ENCODE measurements around the gene ALDH3B1. TPM values are rescaled to one million over a fixed set of nuclear protein-coding genes. Genes with fewer than 3 reads are reported as not detected.

ALDH3B1 gene
- total and polyA plus RNA-seq, 2 donors (not counting 3 experiments of a cell fraction or from before 2014, with no cell fraction given) = 0.13 to 1.0 TPM

DNA sequence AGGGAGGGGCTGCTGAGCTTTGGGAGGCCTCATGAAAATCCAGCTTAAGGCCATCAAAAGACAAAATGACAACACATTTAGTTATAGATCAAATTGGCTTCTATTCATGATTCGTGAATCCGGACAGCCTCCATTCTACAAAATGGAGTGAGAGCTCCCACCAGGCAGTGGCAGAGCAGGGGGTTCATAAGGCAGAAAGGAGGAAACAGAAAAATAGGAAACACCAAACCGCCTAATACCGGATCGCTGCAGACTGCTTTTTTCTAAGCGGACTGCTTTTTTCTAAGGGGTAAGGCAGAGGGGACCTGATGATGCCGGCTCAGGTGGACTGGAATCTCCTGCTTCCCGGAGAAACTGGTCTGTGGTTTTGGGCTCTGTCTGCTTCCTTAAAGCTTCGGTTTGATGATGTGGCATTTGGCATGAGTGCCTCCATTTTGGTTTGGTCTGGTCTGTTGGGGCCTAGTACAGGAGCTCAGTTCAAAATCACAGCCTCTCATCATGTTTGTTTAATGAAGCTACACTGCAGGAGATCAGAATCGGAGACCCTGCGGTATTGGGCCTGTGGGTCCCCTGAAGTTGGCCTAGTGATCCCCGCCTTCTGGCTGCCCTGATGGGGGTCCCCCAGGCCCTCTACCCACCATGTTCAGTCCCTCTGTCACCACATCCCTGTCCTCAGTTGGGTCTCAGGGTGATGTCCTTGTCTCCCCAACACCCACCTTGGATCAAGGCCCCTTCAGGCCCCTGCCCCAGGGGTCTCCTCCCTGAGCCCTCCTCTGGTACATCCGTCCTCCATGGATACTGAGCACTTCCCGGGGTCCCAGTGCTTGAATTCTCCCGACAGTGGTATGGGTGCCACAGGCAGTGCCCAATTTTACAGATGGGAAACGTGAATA, 1.2 kb downstream of the ALDH3B1 start:
- intact Hi-C loops (cut with micrococcal nuclease) = no loop called here
- H3K27me3 ChIP-seq (ENCODE audit: control insufficient read depth in 2 of 2, insufficient read depth in 2 of 2, low read length in 2 of 2) = no peaks in the 10 kb centered on the region
- peaks cover 11% of the 10 kb centered on the region for H3K4me1 ChIP-seq (ENCODE audit: control insufficient read depth, extremely low read depth, insufficient read depth, low read length)
- no peaks in the 10 kb centered on the region for H3K9me1 ChIP-seq (replicated peaks; ENCODE audit: control insufficient read depth, extremely low read depth, insufficient read depth, low read length)
- FAIRE-seq (no peak), DNase-seq (ENCODE audit: low read depth, low spot score) (no peak)
- H2AFZ ChIP-seq (ENCODE audit: low read depth, low read length) = no peak overlapping the region
- no peaks in the 10 kb centered on the region for H3K79me2 ChIP-seq (ENCODE audit: control insufficient read depth, insufficient read depth, low read length)
- H3K27ac ChIP-seq (ENCODE audit: insufficient read depth, low read depth, low read length) = no peak overlapping the region
- H3K36me3 ChIP-seq (ENCODE audit: control insufficient read depth in 2 of 2, extremely low read depth in 1 of 2, insufficient read depth in 2 of 2, low read length in 2 of 2) = no peaks in the 10 kb centered on the region
- H4K20me1 ChIP-seq (replicated peaks; ENCODE audit: control insufficient read depth, extremely low read depth, insufficient read depth, low read length) = no peaks in the 10 kb centered on the region
- no peak for TF ChIP-seq MYC (IDR thresholded peaks at IDR 0.05; ENCODE audit: low read depth, low read length)
- no peak for TF ChIP-seq GATA2 (IDR thresholded peaks at IDR 0.05; ENCODE audit: insufficient read depth, insufficient read length, low read depth, low read length)
- TF ChIP-seq POLR2AphosphoS5 (IDR thresholded peaks at IDR 0.05; ENCODE audit: insufficient read depth, low read depth, low read length) = no peak
- TF ChIP-seq, protein P1, sequence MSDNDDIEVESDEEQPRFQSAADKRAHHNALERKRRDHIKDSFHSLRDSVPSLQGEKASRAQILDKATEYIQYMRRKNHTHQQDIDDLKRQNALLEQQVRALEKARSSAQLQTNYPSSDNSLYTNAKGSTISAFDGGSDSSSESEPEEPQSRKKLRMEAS (IDR thresholded peaks at IDR 0.05; ENCODE audit: insufficient read depth, insufficient read length) = no peak
- no peak for TF ChIP-seq JUN (IDR thresholded peaks at IDR 0.05; ENCODE audit: borderline replicate concordance, insufficient read depth, insufficient read length, low read depth)
- TF ChIP-seq FOS (IDR thresholded peaks at IDR 0.05; ENCODE audit: borderline replicate concordance, insufficient read depth, low read length) = no peak
- TF ChIP-seq, protein P2, sequence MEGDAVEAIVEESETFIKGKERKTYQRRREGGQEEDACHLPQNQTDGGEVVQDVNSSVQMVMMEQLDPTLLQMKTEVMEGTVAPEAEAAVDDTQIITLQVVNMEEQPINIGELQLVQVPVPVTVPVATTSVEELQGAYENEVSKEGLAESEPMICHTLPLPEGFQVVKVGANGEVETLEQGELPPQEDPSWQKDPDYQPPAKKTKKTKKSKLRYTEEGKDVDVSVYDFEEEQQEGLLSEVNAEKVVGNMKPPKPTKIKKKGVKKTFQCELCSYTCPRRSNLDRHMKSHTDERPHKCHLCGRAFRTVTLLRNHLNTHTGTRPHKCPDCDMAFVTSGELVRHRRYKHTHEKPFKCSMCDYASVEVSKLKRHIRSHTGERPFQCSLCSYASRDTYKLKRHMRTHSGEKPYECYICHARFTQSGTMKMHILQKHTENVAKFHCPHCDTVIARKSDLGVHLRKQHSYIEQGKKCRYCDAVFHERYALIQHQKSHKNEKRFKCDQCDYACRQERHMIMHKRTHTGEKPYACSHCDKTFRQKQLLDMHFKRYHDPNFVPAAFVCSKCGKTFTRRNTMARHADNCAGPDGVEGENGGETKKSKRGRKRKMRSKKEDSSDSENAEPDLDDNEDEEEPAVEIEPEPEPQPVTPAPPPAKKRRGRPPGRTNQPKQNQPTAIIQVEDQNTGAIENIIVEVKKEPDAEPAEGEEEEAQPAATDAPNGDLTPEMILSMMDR (IDR thresholded peaks at IDR 0.05; ENCODE audit: extremely low read depth in 1 of 2, insufficient read depth in 1 of 2, low read depth in 1 of 2, low read length in 2 of 2) = no peak
- no peak overlapping the region for H3K4me3 ChIP-seq (replicated peaks in 1 of 3; ENCODE audit: insufficient read depth in 1 of 3, low read depth in 1 of 3, low read length in 3 of 3)
- H3K9ac ChIP-seq (replicated peaks; ENCODE audit: extremely low read depth, insufficient read depth, low read length) = no peak overlapping the region
- no peak overlapping the region for H3K4me2 ChIP-seq (ENCODE audit: insufficient read depth, low read length)
- ChIA-PET POLR2A (no interaction called here), CTCF (interaction anchor here (1.1 to 2.6 kb wide), 2 partner anchors 9 to 195 kb away, joined by 3 to 12 read pairs; no protein-coding TSS in a partner anchor)
- BruUV-seq (replicated peaks) = no TSS peak
- dilution Hi-C loops (cut with MboI; ENCODE audit: extremely low pct_ligation_motif_present, low sequenced_read_pairs) = no loop called here
- H3K9me3 ChIP-seq (replicated peaks; ENCODE audit: control insufficient read depth, insufficient read depth, low read length) = no peaks in the 10 kb centered on the region

Data from endothelial cell of umbilical vein (primary cell).